Measurements from ENCODE around the gene CD70.
"Not testable (repeated sequence)": the region's sequence is repeated elsewhere in the genome, so short reads cannot be mapped to it uniquely, and the experiment has no call there.

DNA sequence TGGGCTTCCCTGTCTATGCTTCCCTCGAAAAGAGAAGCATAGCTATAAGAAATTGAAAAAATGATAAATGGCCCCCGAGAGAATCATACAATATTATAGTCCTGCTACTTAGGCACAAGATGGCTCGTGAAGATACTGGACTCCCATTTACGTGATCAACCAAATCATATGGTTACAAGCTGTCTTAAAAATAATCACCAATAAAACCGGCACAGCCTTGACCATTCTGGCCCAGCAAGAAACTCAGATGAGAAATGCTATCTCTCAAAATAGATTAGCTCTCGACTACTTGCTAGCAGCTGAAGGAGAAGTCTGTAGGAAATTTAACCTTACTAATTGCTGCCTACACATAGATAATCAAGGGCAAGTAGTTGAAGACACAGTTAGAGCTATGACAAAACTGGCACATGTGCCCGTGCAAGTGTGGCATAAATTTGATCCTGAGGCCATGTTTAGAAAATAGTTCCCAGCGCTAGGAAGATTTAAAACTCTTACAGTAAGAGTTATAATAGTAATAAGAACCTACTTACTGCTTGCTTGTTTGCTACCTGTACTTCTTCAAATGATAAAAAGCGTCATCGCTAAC lies 10.1 kb upstream of the CD70 start:
- TF ChIP-seq EZH2 (IDR thresholded peaks at IDR 0.05; ENCODE audit: borderline replicate concordance, insufficient read depth, low read depth, low read length, poor library complexity, severe bottlenecking) = not testable (repeated sequence)
- TF ChIP-seq, protein P1, sequence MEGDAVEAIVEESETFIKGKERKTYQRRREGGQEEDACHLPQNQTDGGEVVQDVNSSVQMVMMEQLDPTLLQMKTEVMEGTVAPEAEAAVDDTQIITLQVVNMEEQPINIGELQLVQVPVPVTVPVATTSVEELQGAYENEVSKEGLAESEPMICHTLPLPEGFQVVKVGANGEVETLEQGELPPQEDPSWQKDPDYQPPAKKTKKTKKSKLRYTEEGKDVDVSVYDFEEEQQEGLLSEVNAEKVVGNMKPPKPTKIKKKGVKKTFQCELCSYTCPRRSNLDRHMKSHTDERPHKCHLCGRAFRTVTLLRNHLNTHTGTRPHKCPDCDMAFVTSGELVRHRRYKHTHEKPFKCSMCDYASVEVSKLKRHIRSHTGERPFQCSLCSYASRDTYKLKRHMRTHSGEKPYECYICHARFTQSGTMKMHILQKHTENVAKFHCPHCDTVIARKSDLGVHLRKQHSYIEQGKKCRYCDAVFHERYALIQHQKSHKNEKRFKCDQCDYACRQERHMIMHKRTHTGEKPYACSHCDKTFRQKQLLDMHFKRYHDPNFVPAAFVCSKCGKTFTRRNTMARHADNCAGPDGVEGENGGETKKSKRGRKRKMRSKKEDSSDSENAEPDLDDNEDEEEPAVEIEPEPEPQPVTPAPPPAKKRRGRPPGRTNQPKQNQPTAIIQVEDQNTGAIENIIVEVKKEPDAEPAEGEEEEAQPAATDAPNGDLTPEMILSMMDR (IDR thresholded peaks at IDR 0.05) = not testable (repeated sequence)
